Transverse colon (tissue), 4 donors: ENCODE measurements around the gene SERPINA9. TPM values are rescaled to one million over a fixed set of nuclear protein-coding genes. Genes with fewer than 3 reads are reported as not detected.
"Not testable (repeated sequence)": the region's sequence is repeated elsewhere in the genome, so short reads cannot be mapped to it uniquely, and the experiment has no call there.

Source experiments
- DNase-seq: peaks from one replicate; pipeline ENCODE4 v3.0.0-alpha.2; 2019
- H3K27ac ChIP-seq, 4 donors: fragments of 200-600 bp; sonication (generic); 2 replicates each; pipeline ENCODE4 v1.5.1; 2016 to 2018; ENCODE audit warnings: inconsistent platforms in 4 of 4
- H3K27me3 ChIP-seq: fragments of 200-600 bp; sonication (generic); 2 replicates; pipeline ENCODE4 v1.5.1; 2017; ENCODE audit warnings: inconsistent platforms
- H3K36me3 ChIP-seq, 4 donors: fragments of 200-600 bp; sonication (generic); 2 replicates each; pipeline ENCODE4 v1.5.1; 2017 to 2019; ENCODE audit warnings: inconsistent platforms in 4 of 4
- H3K4me1 ChIP-seq, 4 donors: fragments of 200-600 bp; sonication (generic); 2 replicates each; pipeline ENCODE4 v1.5.1; 2017 to 2020; ENCODE audit warnings: inconsistent platforms in 4 of 4
- H3K4me3 ChIP-seq, 4 donors: fragments of 200-600 bp; sonication (generic); 1 replicate in 1 of 4; 2 replicates in 3 of 4; pipeline versions ENCODE4 v1.5.1 to v1.6.1; 2017 to 2019; ENCODE audit warnings: inconsistent platforms in 4 of 4
- H3K9me3 ChIP-seq, 2 donors: fragments of 200-600 bp; sonication (generic); 2 replicates each; pipeline ENCODE4 v1.5.1; 2017 to 2019; ENCODE audit warnings: inconsistent platforms in 2 of 2
- CTCF ChIP-seq, 5 experiments: fragments of 200-600 bp in 3 of 5; fragments of 450-650 bp in 2 of 5; sonication (generic) in 3 of 5; IDR thresholded peaks; 1 replicate in 2 of 5; 2 replicates in 3 of 5; pipeline ENCODE4 v1.5.1; 2016 to 2017; ENCODE audit warnings: antibody characterized with exemption in 5 of 5, inconsistent platforms in 3 of 5, mild to moderate bottlenecking in 2 of 5, moderate library complexity in 1 of 5
- EP300 ChIP-seq: sonication (generic); formaldehyde crosslinking; IDR thresholded peaks from one replicate; pipeline ENCODE4 v1.6.1; 2017; ENCODE audit warnings: antibody characterized with exemption, low read depth
- POLR2A ChIP-seq: fragments of 450-650 bp; IDR thresholded peaks from one replicate; pipeline ENCODE4 v1.6.1; 2016; ENCODE audit warnings: antibody characterized with exemption, mild to moderate bottlenecking, moderate library complexity
- POLR2AphosphoS5 ChIP-seq, 3 donors: sonication (generic); formaldehyde crosslinking; IDR thresholded peaks; one replicate each; pipeline ENCODE4 v1.6.1; 2016; ENCODE audit warnings: antibody characterized with exemption in 3 of 3
- WGBS, 2 donors: methylation state at CpG; one replicate each; pipeline ENCODE4 v1.1.5; 2018; ENCODE audit warnings: low coverage in 1 of 2; 5-methylcytosine and 5-hydroxymethylcytosine counted together
- in situ Hi-C, 4 donors: fragments of 200-750 bp; cut with MboI; loops; one replicate each; pipeline versions ENCODE4 v1.15.0 to v1.15.1; 2017; ENCODE audit warnings: low sequenced_read_pairs in 3 of 4, low pct_ligation_motif_present in 1 of 4, low pct_unique_long_range_greater_than_20kb in 1 of 4
- intact Hi-C: fragments of 100-400 bp; cut with DNase I; formaldehyde crosslinking; loops from one replicate; pipeline ENCODE4 v1.15.1; 2023; ENCODE audit warnings: low total_unique reads
- total RNA-seq, 4 donors: library from RNA; depleted of rRNA; stranded (reverse); fragments of >200 nt; gene quantifications; one replicate each; pipeline ENCODE4 v1.1.0, GENCODE V29; 2016

Gene SERPINA9
- total RNA-seq, 4 donors from 2014 or later = not detected

DNA sequence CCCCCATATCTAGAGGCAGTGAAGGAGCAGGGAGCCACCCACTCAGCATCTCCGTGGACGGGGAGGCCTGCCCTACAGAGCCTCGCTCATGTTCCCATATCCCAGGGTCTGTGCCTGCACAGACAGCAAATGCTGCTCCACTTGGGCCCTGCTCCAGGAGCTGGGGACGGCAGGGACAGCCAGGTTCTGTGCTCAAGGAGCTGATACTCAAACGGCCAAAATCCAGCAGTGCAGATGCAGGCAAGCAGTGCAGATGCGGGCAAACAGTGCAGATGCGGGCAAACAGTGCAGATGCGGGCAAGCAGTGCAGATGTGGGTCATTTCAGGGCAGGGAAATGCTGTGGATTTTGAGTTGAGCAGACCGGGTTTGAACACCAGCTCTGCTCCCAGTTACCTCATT lies 39.4 kb upstream of the SERPINA9 start:
- Histone ChIP-seq H3K9me3 (no peaks in the 10 kb centered on the region), H3K4me3 (no peak overlapping the region), H3K36me3 (no peaks in the 10 kb centered on the region), H3K27ac (no peak overlapping the region), H3K27me3 (no peaks in the 10 kb centered on the region), H3K4me1 (no peaks in the 10 kb centered on the region)
- in situ Hi-C loops (no loop called here), intact Hi-C loops (no loop called here)
- no peak for DNase-seq
- TF ChIP-seq POLR2A (no peak), CTCF (IDR thresholded peaks at IDR 0.05) (no peak), EP300 (no peak), POLR2AphosphoS5 (IDR thresholded peaks at IDR 0.05) (no peak)
- WGBS, 2 donors = 71 to 84% methylated on average over 1 to 9 of the region's 9 CpGs

DNA sequence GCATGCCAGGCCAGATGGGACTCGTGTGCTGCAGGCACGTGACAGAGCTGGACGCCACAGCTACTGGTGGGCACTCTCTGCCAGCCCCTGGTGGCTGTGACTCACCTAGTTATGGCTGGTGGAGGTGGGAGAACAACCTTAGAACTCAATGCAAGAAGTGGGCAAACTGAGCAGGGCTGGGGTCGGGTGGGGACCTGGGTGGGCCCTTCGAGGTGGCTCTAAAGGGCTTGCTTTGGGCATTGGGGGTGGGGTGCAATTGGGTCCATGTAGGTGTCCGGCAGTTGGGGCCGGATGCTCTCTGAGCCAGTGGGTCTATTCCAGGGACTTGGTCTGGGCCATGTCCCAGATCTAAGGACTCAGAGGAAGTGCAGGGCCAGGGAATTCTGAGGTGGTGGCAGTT lies 38.4 kb upstream of the SERPINA9 start:
- Histone ChIP-seq H3K27ac (no peak overlapping the region), H3K27me3 (no peaks in the 10 kb centered on the region), H3K4me3 (no peak overlapping the region), H3K36me3 (no peaks in the 10 kb centered on the region), H3K4me1 (no peaks in the 10 kb centered on the region), H3K9me3 (no peaks in the 10 kb centered on the region)
- in situ Hi-C loops (no loop called here), intact Hi-C loops (no loop called here)
- 78% methylated on average over 7 of the region's 7 CpGs; no CpG with 5 or more reads in 1 of the 2 donors for WGBS, 2 donors
- no peak for TF ChIP-seq POLR2AphosphoS5 (IDR thresholded peaks at IDR 0.05)
- TF ChIP-seq EP300 = no peak
- TF ChIP-seq CTCF (IDR thresholded peaks at IDR 0.05) = no peak
- no peak for TF ChIP-seq POLR2A
- no peak for DNase-seq

- DNase-seq, H3K36me3 ChIP-seq, H3K4me3 ChIP-seq, intact Hi-C loops, H3K9me3 ChIP-seq, H3K27ac ChIP-seq, H3K4me1 ChIP-seq, H3K27me3 ChIP-seq, in situ Hi-C loops: not testable (repeated sequence)
- WGBS, 2 donors = 28 to 40% methylated on average over 2 of the region's 2 CpGs
Observed at GRCh38 chr14:94510481-94510880, 34.5 kb upstream of the SERPINA9 start.

DNA sequence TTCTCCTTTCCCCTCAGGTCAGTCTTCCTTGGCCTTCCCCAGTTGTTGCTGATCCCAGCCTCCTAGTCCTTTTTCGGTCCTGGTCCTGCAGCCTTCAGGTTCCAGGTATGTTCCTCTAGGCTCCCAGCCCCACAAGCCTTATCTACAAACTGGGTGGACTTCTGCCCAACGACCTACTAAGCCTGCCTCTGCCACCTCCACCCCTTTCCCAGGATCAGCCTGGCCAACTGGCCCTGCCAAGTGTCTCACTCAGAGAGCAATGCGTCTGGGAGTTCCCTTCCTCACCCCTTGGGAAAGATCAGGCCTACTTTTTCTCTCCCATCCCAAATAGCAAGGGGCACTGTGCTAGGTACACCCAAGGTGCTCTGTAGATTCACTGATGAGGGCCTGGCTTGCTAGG lies 33.4 kb upstream of the SERPINA9 start, which contains the start of gene SERPINA12:
SERPINA12 (minus strand) TSS at position 114 of the 400 bp plus-strand sequence. CDS start 11,072 bp downstream, outside the sequence.
- DNase-seq = no peak
- no peak within 1 kb of the TSS for H3K4me3 ChIP-seq
- in situ Hi-C loops (no loop called here), intact Hi-C loops (no loop called here)
- no peaks in the 10 kb centered on the region for H3K36me3 ChIP-seq
- H3K9me3 ChIP-seq = no peaks in the 10 kb centered on the region
- no peaks in the 10 kb centered on the region for H3K27me3 ChIP-seq
- no peak within 1 kb of the TSS for H3K27ac ChIP-seq
- no peaks in the 10 kb centered on the region for H3K4me1 ChIP-seq
- WGBS, 2 donors = 71 to 100% methylated on average over 1 to 3 of the region's 3 CpGs
- TF ChIP-seq POLR2A (no peak), CTCF (IDR thresholded peaks at IDR 0.05) (no peak)

DNA sequence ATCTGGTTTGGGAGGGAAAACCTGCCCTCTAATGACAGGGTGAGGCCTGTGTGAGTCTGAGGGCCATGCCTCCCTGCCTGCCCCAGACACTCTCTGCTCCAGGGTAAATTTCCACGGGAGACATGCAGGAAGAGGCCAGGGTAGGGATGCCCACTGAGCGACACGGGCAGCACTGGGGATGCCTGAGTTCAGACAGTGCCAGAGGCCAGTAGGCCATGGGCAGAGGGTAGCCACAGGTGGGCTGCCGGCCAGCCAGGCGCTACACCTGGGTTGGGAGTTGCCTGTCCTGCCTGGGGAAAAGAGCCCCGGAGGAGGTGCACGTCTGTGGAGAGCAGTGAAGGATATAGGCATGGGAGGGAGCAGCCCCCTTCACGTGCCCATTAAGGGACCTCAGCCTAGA lies 29.6 kb upstream of the SERPINA9 start:
- no peak overlapping the region for H3K27ac ChIP-seq
- in situ Hi-C loops (no loop called here), intact Hi-C loops (no loop called here)
- no peaks in the 10 kb centered on the region for H3K36me3 ChIP-seq
- DNase-seq = no peak
- H3K27me3 ChIP-seq = no peaks in the 10 kb centered on the region
- no peaks in the 10 kb centered on the region for H3K4me1 ChIP-seq
- no peaks in the 10 kb centered on the region for H3K9me3 ChIP-seq
- TF ChIP-seq EP300 (no peak), POLR2A (no peak), CTCF (IDR thresholded peaks at IDR 0.05) (no peak), POLR2AphosphoS5 (IDR thresholded peaks at IDR 0.05) (no peak)
- no peak overlapping the region for H3K4me3 ChIP-seq
- 87% methylated on average over 8 of the region's 8 CpGs; no CpG with 5 or more reads in 1 of the 2 donors for WGBS, 2 donors
